A673 (cell line): ENCODE data around the gene CA4. TPM values are rescaled to one million over a fixed set of nuclear protein-coding genes. Genes with fewer than 3 reads are reported as not detected.

Experiments
- BruUV-seq: library from RNA; stranded (reverse); fragments of 400-500 nt; replicated peaks from 2 replicates; lab custom pipeline; 2021; lab: Mats Ljungman, UMichigan
- CTCF ChIA-PET: fragments of 300-600 bp; sonication (Branson Sonifier 250); formaldehyde crosslinking; loops from one replicate; lab custom pipeline; 2022; ENCODE audit warnings: antibody characterized with exemption; lab: Charles Lee
- POLR2A ChIA-PET: fragments of 300-600 bp; sonication (Branson Sonifier 250); formaldehyde crosslinking; loops from one replicate; lab custom pipeline; 2022; ENCODE audit warnings: antibody characterized with exemption; ENCODE audit not compliant: low non-redundant PET; lab: Charles Lee
- DNase-seq: peaks from one replicate; pipeline ENCODE4 v3.0.0-alpha.2; 2015; ENCODE audit warnings: low spot score
- H3K27ac ChIP-seq: fragments of 200-600 bp; sonication (generic); 2 replicates; pipeline ENCODE4 v1.5.1; 2016; ENCODE audit warnings: mixed run types, low read depth, mild to moderate bottlenecking, mixed read lengths, antibody characterized with exemption, low read length; ENCODE audit not compliant: poor library complexity, severe bottlenecking
- H3K27me3 ChIP-seq: fragments of 200-600 bp; sonication (generic); replicated peaks from 2 replicates; pipeline ENCODE4 v1.6.1; 2017; ENCODE audit warnings: mixed run types, low read depth, mild to moderate bottlenecking, mixed read lengths, antibody characterized with exemption, low read length; ENCODE audit not compliant: insufficient read depth, poor library complexity
- H3K36me3 ChIP-seq: fragments of 200-600 bp; sonication (generic); 2 replicates; pipeline ENCODE4 v1.6.1; 2016; ENCODE audit warnings: mixed run types, mild to moderate bottlenecking, mixed read lengths, antibody characterized with exemption, low read length; ENCODE audit not compliant: insufficient read depth, poor library complexity, severe bottlenecking
- H3K4me1 ChIP-seq: fragments of 200-600 bp; sonication (generic); 2 replicates; pipeline ENCODE4 v1.6.1; 2017; ENCODE audit warnings: mixed run types, mild to moderate bottlenecking, mixed read lengths, antibody characterized with exemption, low read length; ENCODE audit not compliant: insufficient read depth, poor library complexity, severe bottlenecking
- H3K4me3 ChIP-seq: fragments of 200-600 bp; sonication (generic); 2 replicates; pipeline ENCODE4 v1.5.1; 2016; ENCODE audit warnings: low read depth, mixed run types, mild to moderate bottlenecking, mixed read lengths, low read length; ENCODE audit not compliant: poor library complexity, severe bottlenecking
- H3K9me3 ChIP-seq: fragments of 200-600 bp; sonication (generic); 2 replicates; pipeline ENCODE4 v1.6.1; 2016; ENCODE audit warnings: mixed run types, low read depth, mild to moderate bottlenecking, mixed read lengths, antibody characterized with exemption, low read length; ENCODE audit not compliant: poor library complexity, severe bottlenecking
- EZH2 ChIP-seq: fragments of 200-600 bp; sonication (generic); IDR thresholded peaks from 2 replicates; pipeline ENCODE4 v1.6.1; 2017; ENCODE audit warnings: borderline replicate concordance, low read depth, mild to moderate bottlenecking, mixed read lengths, antibody characterized with exemption, low read length; ENCODE audit not compliant: poor library complexity, severe bottlenecking
- intact Hi-C: fragments of 100-400 bp; cut with micrococcal nuclease; formaldehyde crosslinking; loops from one replicate; pipeline ENCODE4 v1.10.0; 2022; ENCODE audit not compliant: unreplicated experiment
- total RNA-seq: library from RNA; stranded (reverse); gene quantifications from 2 replicates; pipeline ENCODE4 v1.2.3, GENCODE V29; 2021
- TF ChIP-seq, protein P1 (sequence below): fragments of 300-800, 200-600 bp; sonication (generic); conservative IDR thresholded peaks from 2 replicates; pipeline ENCODE4 v1.5.1; 2017; ENCODE audit warnings: low read depth, mild to moderate bottlenecking, antibody characterized with exemption, low read length, moderate library complexity, mixed read lengths

Gene CA4
- total RNA-seq, 1 experiment from 2014 or later: not detected

DNA sequence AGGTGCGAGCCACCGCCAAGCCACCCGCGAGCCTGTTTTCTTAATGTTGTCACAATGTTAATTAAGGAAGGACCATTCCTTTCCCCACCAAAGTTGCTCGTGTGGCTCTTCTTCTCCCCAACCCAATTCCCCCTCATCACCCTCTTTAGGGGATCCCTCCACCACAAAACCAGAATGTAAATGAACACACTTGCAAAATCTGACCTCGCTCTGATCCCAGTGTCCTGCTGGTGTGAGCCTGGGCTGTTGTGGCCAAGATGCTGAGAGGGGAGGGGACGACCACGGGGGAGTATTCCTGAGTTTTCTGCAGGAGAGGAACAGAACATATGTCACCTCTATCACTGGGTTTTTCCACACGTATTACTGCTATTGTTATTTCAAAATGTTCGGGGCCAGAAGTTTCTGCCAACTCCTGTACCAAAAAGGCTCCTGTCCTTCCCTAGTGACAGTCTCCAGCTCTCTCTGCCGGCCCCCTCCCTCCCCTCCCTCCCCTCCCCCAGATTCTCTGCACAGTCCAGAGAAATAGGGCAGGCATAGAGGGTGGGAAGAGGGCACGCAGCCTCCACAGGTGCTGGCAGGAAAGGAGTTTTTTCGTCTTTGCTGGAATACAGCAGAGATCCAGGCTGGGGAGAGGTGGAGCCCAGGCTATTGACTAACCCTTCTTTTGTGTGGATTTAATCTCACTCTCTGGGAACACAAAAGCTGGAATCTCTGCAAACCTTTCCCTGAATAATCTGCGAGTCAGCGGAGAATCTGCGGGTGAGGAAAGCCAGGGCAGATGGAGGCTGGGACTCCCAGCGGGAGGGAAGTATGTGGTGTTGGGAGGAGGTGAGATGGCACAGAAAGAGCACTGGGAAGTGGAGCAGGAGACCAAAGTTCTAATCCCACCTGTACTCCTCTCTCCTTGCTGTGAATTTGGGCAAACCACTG, 4.5 kb upstream of the CA4 start:
- no peaks in the 10 kb centered on the region for H3K9me3 ChIP-seq
- CTCF ChIA-PET: interaction anchor here (0.7 kb wide), 1 partner anchor 15 kb away, joined by 3 read pairs; no protein-coding TSS in a partner anchor
- TF ChIP-seq, protein P1, sequence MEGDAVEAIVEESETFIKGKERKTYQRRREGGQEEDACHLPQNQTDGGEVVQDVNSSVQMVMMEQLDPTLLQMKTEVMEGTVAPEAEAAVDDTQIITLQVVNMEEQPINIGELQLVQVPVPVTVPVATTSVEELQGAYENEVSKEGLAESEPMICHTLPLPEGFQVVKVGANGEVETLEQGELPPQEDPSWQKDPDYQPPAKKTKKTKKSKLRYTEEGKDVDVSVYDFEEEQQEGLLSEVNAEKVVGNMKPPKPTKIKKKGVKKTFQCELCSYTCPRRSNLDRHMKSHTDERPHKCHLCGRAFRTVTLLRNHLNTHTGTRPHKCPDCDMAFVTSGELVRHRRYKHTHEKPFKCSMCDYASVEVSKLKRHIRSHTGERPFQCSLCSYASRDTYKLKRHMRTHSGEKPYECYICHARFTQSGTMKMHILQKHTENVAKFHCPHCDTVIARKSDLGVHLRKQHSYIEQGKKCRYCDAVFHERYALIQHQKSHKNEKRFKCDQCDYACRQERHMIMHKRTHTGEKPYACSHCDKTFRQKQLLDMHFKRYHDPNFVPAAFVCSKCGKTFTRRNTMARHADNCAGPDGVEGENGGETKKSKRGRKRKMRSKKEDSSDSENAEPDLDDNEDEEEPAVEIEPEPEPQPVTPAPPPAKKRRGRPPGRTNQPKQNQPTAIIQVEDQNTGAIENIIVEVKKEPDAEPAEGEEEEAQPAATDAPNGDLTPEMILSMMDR: no peak
- TF ChIP-seq EZH2: no peak
- intact Hi-C loops: loop anchor here (10.0 kb wide), 2 partner anchors 290 to 490 kb away; no protein-coding TSS in a partner anchor
- H3K4me1 ChIP-seq: peaks cover 15% of the 10 kb centered on the region
- H3K27ac ChIP-seq: no peak overlapping the region
- H3K27me3 ChIP-seq: peaks cover 44% of the 10 kb centered on the region
- BruUV-seq: no TSS peak
- POLR2A ChIA-PET: no interaction called here
- H3K36me3 ChIP-seq: no peaks in the 10 kb centered on the region
- no peak for DNase-seq
- no peak overlapping the region for H3K4me3 ChIP-seq

DNA sequence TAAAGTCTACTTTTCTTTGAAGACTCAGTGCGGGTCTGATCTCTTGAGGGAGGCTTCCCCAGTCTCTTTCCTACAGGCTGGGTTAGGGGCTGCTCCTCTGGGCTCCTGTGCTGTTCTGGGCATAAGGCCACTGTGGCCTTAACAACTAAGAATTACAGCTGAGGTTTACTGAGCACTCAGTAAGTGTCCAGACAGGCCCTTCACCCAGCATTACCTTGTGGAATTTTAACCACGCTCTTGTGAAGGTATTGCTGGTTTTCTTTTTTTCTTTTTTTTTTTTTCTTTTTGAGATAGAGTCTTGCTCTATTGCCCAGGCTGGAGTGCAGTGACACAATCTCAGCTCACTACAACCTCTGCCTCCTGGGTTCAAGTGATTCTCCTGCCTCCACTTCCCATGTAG, 3.6 kb upstream of the CA4 start:
- Histone ChIP-seq H3K9me3 (no peaks in the 10 kb centered on the region), H3K36me3 (no peaks in the 10 kb centered on the region), H3K27me3 (peaks cover 44% of the 10 kb centered on the region), H3K4me3 (no peak overlapping the region), H3K4me1 (peaks cover 22% of the 10 kb centered on the region), H3K27ac (no peak overlapping the region)
- BruUV-seq: no TSS peak
- POLR2A ChIA-PET: no interaction called here
- intact Hi-C loops: loop anchor here (10.0 kb wide), 2 partner anchors 289 to 489 kb away; no protein-coding TSS in a partner anchor
- DNase-seq: no peak
- CTCF ChIA-PET: interaction anchor here (0.7 kb wide), 1 partner anchor 14 kb away, joined by 3 read pairs; no protein-coding TSS in a partner anchor
- no peak for TF ChIP-seq EZH2
- TF ChIP-seq, protein P1: no peak

DNA sequence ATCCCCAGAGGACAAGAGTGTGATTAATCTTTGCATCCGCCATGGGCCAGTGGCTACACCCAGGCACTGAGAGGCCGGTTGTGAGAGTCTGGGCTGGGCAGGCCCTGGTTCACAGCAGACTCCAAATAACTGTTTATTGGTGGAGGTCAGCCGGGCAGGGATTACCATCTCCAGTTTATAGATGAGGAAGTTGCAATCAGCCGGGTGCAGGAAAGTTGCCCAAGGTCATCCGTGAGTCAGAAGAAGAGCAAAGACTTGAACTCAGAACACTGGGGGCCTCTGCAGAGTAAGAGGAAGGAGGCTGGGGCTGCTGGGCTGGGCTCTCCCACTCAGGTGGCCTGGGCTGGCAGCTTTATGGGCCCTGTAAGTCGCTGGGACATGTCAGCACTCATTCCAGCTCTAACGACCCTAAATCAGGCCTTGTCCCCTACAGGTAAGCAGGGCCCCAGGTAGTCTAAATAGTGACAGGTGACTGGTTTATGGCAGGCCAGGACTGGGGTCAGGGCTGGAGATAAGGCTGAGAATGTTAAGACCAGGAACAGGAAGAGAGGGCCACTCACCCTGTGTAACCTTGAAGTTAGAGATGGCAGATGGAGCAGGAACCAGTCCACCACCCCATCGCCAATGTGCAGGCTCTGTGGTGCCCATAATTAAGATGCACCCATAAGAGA, 2.1 kb upstream of the CA4 start:
- no peaks in the 10 kb centered on the region for H3K36me3 ChIP-seq
- no peak for DNase-seq
- no peak overlapping the region for H3K4me3 ChIP-seq
- peaks cover 48% of the 10 kb centered on the region for H3K27me3 ChIP-seq
- CTCF ChIA-PET: no interaction called here
- POLR2A ChIA-PET: no interaction called here
- peaks cover 18% of the 10 kb centered on the region for H3K4me1 ChIP-seq
- no peaks in the 10 kb centered on the region for H3K9me3 ChIP-seq
- TF ChIP-seq EZH2: no peak
- TF ChIP-seq, protein P1: no peak
- intact Hi-C loops: loop anchor here (10.0 kb wide), 2 partner anchors 287 to 487 kb away; no protein-coding TSS in a partner anchor
- no TSS peak for BruUV-seq
- no peak overlapping the region for H3K27ac ChIP-seq
